ENCODE measurements around the gene OR14A16.

The OR14A16 gene, protein sequence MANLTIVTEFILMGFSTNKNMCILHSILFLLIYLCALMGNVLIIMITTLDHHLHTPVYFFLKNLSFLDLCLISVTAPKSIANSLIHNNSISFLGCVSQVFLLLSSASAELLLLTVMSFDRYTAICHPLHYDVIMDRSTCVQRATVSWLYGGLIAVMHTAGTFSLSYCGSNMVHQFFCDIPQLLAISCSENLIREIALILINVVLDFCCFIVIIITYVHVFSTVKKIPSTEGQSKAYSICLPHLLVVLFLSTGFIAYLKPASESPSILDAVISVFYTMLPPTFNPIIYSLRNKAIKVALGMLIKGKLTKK

DNA sequence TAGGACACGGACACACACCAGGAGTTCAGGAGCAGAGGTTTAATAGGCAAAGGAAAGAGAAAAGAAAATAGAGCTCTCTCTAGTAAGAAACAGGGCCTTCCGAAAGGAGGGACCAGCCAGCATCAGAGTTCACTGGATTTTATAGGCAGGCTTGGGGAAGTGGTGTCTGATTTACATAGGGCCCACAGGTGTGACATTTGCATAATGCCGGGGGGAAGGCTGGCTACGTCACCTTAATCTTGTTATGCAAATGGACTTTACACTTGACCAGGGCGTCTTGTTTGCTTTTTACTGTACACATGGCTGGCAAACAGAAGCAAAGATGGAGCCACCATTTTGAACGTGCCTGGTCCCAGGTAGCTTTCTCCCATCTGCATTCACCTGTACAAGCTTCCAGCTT lies at the start of gene OR14A16:
OR14A16 (minus strand) TSS at position 97 of the 400 bp plus-strand sequence. CDS start 8,390 bp downstream, outside the sequence.
- peak; percentile 13 for DNase-seq (ENCODE audit: low read depth, low spot score)

GRCh38 chr1:247865416-247865815 lies 41.5 kb upstream of the OR14A16 start:
- no peak for DNase-seq (ENCODE audit: low read depth, low spot score)

GRCh38 chr1:247864644-247865043 lies 40.7 kb upstream of the OR14A16 start:
- no peak for DNase-seq (ENCODE audit: low read depth, low spot score)

- DNase-seq (ENCODE audit: low read depth, low spot score), result no peak
Observed at GRCh38 chr1:247862756-247863155, 38.8 kb upstream of the OR14A16 start.

GRCh38 chr1:247857985-247858619 lies 34.2 kb upstream of the OR14A16 start:
- DNase-seq (ENCODE audit: low read depth, low spot score), result no peak

GRCh38 chr1:247857069-247857984 lies 33.4 kb upstream of the OR14A16 start, which contains the start of gene TRIM58:
TSS of gene TRIM58 (plus strand) at chr1:247857187. CDS start at chr1:247857247, 60 bp downstream.
- DNase-seq (ENCODE audit: low read depth, low spot score), result peak; percentile 34

- no peak for DNase-seq (ENCODE audit: low read depth, low spot score)
Observed at GRCh38 chr1:247855911-247856310, 32.0 kb upstream of the OR14A16 start.

- DNase-seq (ENCODE audit: low read depth, low spot score), result no peak
Observed at GRCh38 chr1:247854899-247855545, 31.1 kb upstream of the OR14A16 start.

DNA sequence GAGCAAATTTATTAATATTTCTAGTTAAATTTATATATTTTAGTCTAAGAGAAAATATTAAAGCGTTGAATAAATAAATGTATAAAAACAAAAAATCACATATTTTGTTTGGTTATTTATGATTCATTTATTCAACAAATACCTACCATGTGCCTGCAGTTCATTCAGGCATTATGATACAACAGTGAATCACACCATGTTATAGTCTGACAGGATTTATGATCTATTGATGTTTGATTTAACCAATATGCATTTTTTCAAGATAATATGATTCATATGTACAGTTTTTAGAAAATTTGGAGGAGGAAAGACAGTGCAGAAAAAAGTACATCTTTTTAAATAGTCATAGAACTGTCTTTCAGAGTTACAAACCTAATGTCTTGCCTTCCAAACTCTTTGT lies 25.7 kb upstream of the OR14A16 start:
- no peak for DNase-seq (ENCODE audit: low read depth, low spot score)

DNA sequence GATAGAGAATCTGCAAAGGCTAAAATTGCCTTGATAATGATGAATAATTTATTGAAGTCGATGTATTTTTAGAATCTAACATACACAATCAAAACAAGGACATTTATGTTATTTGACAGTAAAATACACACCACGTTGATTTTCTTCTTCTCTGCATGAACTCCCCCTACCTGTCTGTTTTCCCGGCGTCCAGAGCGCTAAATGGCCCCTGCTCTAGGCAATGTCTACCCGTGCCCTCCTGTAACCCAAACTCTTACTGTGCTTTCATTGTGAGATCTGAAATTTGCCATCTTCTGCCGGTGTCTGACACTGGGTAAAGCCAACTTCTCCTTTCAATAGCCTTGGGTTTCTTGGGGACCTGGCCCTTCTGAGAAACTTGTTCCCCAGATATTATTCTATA lies 24.4 kb upstream of the OR14A16 start:
- no peak for DNase-seq (ENCODE audit: low read depth, low spot score)

DNA sequence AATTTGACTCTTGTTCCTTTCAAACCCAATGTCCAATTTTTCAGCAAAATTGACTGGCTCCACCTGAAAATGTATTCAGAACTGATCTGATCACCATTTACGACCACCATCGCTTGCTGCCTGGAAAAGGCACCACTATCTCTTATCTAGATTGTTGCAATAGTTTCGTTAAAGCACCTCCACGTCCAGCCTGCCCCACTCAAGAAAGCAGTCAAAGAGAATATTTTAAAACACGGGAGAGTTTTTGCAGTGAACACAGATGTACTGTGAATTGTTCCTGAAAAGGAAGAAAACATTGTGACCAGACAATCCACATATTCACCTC lies 21.7 kb upstream of the OR14A16 start:
- no peak for DNase-seq (ENCODE audit: low read depth, low spot score)

DNA sequence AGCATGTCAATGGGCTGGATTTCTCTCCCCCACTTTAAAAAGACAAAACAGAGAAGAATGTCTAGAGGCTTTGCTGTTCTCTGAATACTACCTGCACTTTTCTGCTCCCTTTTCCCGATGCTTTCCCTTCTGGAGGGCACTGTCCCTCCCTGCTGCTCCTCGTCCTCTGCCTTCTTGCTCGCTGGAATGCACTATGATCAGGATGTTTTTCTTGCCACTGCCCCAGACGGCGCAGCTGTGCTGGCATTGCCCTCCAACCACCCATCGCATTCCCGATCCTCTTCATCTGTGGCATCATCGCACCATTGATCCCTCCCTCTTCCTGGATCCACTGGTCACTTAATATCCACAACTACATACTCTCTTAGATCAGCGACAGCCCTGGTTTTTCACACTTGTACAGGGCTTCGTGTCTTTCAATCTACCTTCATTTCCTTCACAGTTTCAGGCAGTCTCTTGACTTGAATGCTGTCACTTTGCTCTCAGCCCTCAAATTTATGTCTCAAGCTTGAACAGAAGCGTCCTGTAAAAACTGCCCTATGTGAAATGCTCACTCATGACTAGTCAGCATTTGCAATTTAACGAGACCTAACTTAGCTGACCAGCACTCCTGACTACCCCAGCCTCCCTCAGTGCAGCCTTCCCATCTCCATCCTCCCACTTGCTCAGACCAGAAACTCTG lies 21.2 kb upstream of the OR14A16 start:
- no peak for DNase-seq (ENCODE audit: low read depth, low spot score)

- no peak for DNase-seq (ENCODE audit: low read depth, low spot score)
Observed at GRCh38 chr1:247843411-247843810, 19.5 kb upstream of the OR14A16 start.

DNA sequence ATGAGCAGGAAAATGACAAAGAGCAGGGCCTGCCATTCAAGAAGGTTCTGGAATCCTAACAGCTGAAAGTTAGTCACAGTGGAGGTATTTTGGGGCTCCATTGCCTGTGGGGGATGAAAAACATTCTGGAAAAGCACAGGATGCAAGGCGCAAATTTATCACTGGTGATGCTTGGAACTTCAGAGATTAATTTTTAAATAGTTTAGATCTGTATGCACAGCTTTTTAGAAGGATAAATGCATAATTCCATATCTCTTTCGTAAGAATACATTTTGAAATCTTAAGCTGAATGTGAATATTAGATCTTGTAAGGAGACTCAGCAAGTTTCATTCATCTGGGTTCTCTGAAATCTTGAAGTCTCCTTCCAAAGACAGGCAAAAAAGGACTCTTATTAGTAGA lies 17.9 kb upstream of the OR14A16 start, which contains the start of gene OR11L1:
OR11L1 (minus strand) TSS at position 101 of the 400 bp plus-strand sequence; CDS start at position 101, 0 bp downstream.
- no peak for DNase-seq (ENCODE audit: low read depth, low spot score)

DNA sequence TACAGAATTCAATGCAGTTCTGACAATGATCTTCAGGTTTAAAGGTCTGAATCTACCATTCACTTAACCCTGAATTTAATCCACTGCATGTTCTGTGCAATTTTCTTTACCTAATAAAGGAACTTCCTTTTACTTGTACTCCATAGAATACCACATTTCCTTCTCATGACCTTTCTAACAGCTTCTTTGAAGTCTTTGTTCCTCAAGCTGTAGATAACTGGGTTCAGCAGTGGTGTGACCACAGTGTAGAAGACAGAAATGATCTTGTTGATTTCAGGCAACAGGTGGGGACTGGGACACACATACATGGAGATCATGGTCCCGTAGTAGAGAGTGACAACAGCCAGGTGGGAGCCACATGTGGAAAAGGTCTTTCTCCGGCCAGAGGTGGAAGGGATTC lies 16.9 kb upstream of the OR14A16 start:
- DNase-seq (ENCODE audit: low read depth, low spot score), result no peak

DNA sequence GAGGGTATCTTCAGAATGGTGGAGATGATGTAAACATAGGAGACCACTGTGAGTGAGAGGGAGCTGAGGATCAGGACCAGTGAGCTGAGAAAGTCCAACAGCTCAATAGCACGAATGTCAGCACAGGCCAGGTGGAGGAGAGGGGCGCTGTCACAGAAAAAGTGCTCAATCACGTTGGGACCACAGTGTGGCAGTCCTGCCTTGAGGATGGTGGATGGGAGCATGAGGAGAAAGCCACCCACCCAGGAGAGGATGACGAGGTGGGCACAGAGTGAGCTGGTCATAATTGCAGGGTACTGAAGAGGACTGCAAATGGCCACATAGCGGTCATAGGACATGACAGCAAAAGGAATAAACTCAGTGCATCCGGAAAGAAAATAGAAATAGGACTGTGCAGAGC lies 9.7 kb upstream of the OR14A16 start:
- DNase-seq (ENCODE audit: low read depth, low spot score), result no peak

DNA sequence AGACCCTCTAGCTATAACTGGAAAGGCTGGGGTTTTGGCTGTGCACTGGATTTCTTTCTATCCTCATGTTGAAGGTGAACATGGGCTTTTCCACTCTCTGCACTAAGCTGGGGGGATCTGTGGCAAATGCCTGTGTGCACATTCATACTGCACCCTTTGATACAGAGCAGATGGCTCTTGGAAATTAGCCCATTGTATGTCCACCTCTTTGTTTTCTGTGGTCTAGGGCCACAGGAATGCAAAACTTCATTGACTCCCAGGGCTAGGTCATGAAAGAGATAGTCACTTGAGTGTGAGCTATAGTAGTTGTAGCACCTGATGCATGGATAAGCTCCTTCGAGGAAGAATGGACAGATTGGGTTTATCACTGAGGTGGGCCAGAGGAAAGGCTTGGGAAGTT lies 5.7 kb upstream of the OR14A16 start:
- DNase-seq (ENCODE audit: low read depth, low spot score), result no peak

DNA sequence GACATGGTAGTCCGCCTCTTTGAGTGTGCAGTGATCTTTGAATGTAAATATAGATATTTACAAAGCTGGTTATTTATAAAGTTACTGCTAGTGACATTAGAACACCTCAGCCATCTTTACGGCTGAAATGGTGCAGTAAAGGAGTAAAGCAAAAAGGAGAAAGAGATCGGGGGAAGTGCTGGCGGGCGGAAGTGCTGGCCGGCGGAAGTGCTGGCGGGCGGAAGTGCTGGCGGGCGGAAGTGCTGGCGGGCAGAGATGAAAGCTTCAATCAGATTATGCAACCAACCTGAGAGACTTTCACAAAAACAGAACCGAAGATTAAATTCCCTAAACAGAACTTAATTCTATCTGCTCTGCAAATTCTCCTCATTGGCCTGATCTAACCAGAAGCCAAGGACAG lies 1.4 kb upstream of the OR14A16 start:
- no peak for DNase-seq (ENCODE audit: low read depth, low spot score)

DNA sequence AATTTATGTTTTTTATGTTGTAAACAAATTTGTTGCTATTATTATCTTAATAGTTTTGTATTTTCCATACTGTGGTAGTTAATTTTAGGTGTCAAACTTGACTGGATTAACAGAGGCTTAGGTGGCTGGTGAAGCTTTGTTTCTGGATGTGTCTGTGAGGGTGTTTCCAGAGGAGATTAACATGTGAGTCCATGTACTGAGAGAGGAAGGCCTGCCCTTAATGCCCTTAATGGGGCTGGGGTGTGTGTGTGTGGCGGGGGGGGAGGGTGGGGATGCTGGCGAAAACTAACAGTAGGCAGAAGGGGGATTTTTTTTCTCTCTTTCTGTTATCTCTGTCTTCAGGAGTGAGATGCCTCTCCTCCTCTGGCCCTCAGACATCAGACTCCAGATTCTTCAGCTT lies 1.9 kb downstream of the OR14A16 start:
- DNase-seq (ENCODE audit: low read depth, low spot score), result no peak

DNA sequence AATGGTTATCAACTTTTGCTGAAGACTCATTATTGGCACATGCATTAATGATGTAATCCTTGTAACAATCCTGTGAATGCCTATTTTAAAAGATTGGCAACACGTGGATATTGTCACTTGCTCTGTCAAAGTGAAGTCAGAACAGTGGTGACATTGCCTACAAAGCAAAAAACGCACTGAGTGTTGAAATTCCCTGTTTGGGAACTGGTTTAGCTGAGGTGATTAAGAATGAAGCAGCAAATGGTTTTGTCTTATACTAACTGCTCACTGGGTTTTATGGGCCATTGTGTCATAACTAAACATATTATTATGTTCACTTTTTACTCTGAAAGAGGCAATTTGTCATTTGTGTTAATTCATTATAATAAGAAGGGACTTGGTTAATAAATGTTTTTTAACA lies 11.3 kb downstream of the OR14A16 start:
- DNase-seq (ENCODE audit: low read depth, low spot score), result no peak

DNA sequence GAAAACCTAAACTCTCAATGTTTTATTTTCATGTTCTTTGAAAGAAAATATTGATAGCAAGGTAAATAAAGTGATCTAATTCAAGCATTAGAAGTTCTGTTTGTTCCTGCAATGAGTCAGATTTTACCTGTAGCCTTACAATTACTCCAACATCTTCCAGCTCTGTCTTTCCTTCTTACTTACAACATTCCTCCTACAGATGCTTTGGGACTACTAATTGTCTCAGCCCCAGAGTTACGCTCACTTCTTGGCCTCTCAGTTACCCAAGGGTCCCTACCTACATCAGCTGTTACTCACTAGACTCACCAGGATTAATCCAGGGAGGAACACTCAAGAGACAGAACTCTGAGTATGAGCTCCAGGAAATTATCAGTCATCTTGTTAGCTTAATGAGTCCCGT lies 26.4 kb downstream of the OR14A16 start:
- DNase-seq (ENCODE audit: low read depth, low spot score), result no peak

Data from ELF-1 (cell line).